HEK293 (cell line): ENCODE data around the gene NEXN.
A peak's percentile ranks its signal among the peaks of the same experiment; 100 is the strongest.

Experiments used
- BCL6B ChIP-seq: fragments of 450-650 bp; formaldehyde crosslinking; IDR thresholded peaks from 2 replicates; pipeline ENCODE4 v1.5.1; 2017; ENCODE audit warnings: missing biosample characterization, missing genetic modification characterization
- ELK4 ChIP-seq: IDR thresholded peaks from 2 replicates; pipeline ENCODE4 v1.6.1; 2011; ENCODE audit warnings: mild to moderate bottlenecking, low read depth, low read length, borderline replicate concordance
- INSM2 ChIP-seq: fragments of 450-650 bp; formaldehyde crosslinking; IDR thresholded peaks from 2 replicates; pipeline ENCODE4 v1.5.1; 2016; ENCODE audit warnings: missing biosample characterization, missing genetic modification characterization
- KLF7 ChIP-seq: fragments of 450-650 bp; formaldehyde crosslinking; IDR thresholded peaks from 2 replicates; pipeline ENCODE4 v1.5.1; 2016; ENCODE audit warnings: missing biosample characterization, missing genetic modification characterization, borderline replicate concordance
- MZF1 ChIP-seq: fragments of 450-650 bp; formaldehyde crosslinking; IDR thresholded peaks from 2 replicates; pipeline ENCODE4 v1.5.1; 2017; ENCODE audit warnings: missing biosample characterization, missing genetic modification characterization, borderline replicate concordance
- PATZ1 ChIP-seq: fragments of 450-650 bp; formaldehyde crosslinking; IDR thresholded peaks from 2 replicates; pipeline ENCODE4 v1.5.1; 2016; ENCODE audit warnings: missing biosample characterization, missing genetic modification characterization
- PRDM1 ChIP-seq: fragments of 450-650 bp; formaldehyde crosslinking; IDR thresholded peaks from 2 replicates; pipeline ENCODE4; 2016; ENCODE audit warnings: missing biosample characterization, missing genetic modification characterization
- ZBTB10 ChIP-seq: fragments of 450-650 bp; formaldehyde crosslinking; IDR thresholded peaks from 2 replicates; pipeline ENCODE4 v1.5.1; 2016; ENCODE audit warnings: missing biosample characterization, missing genetic modification characterization
- ZBTB26 ChIP-seq: fragments of 450-650 bp; formaldehyde crosslinking; optimal IDR thresholded peaks from 2 replicates; pipeline ENCODE3; 2016; ENCODE audit warnings: missing biosample characterization, mild to moderate bottlenecking, missing genetic modification characterization
- ZBTB44 ChIP-seq: fragments of 450-650 bp; IDR thresholded peaks from 2 replicates; pipeline ENCODE4 v1.5.1; 2018; ENCODE audit warnings: missing biosample characterization, mild to moderate bottlenecking, missing genetic modification characterization
- ZBTB7A ChIP-seq: fragments of 450-650 bp; formaldehyde crosslinking; IDR thresholded peaks from 2 replicates; pipeline ENCODE4 v1.5.1; 2016; ENCODE audit warnings: low read depth, missing biosample characterization, missing genetic modification characterization
- ZNF121 ChIP-seq: fragments of 450-650 bp; formaldehyde crosslinking; IDR thresholded peaks from 2 replicates; pipeline ENCODE4 v1.5.1; 2016; ENCODE audit warnings: missing biosample characterization, missing genetic modification characterization
- ZNF133 ChIP-seq: fragments of 450-650 bp; formaldehyde crosslinking; IDR thresholded peaks from 2 replicates; pipeline ENCODE4 v1.5.1; 2016; ENCODE audit warnings: missing biosample characterization, missing genetic modification characterization
- ZNF138 ChIP-seq: fragments of 450-650 bp; formaldehyde crosslinking; IDR thresholded peaks from 2 replicates; pipeline ENCODE4 v1.5.1; 2016; ENCODE audit warnings: missing biosample characterization, missing genetic modification characterization, borderline replicate concordance
- ZNF140 ChIP-seq: fragments of 450-650 bp; formaldehyde crosslinking; IDR thresholded peaks from 2 replicates; pipeline ENCODE4 v1.5.1; 2016; ENCODE audit warnings: missing biosample characterization, missing genetic modification characterization
- ZNF157 ChIP-seq: fragments of 450-650 bp; formaldehyde crosslinking; IDR thresholded peaks from 2 replicates; pipeline ENCODE4 v1.5.1; 2016; ENCODE audit warnings: missing biosample characterization, missing genetic modification characterization
- ZNF18 ChIP-seq: fragments of 450-650 bp; formaldehyde crosslinking; IDR thresholded peaks from 2 replicates; pipeline ENCODE4 v1.5.1; 2016; ENCODE audit warnings: missing biosample characterization, missing genetic modification characterization
- ZNF274 ChIP-seq, 2 experiments: fragments of 200-500 bp in 1 of 2; fragments of 450-650 bp in 1 of 2; sonication (Bioruptor generic) in 1 of 2; formaldehyde crosslinking in 1 of 2; IDR thresholded peaks; 2 replicates each; pipeline versions ENCODE4 v1.5.1 to v1.6.1; 2014 to 2016; ENCODE audit warnings: borderline replicate concordance in 1 of 2, inconsistent platforms in 1 of 2, low read length in 1 of 2, missing biosample characterization in 1 of 2, missing genetic modification characterization in 1 of 2
- ZNF544 ChIP-seq: fragments of 450-650 bp; formaldehyde crosslinking; IDR thresholded peaks from 2 replicates; pipeline ENCODE4 v1.5.0; 2017; ENCODE audit warnings: missing biosample characterization, missing genetic modification characterization
- ZNF776 ChIP-seq: fragments of 450-650 bp; formaldehyde crosslinking; IDR thresholded peaks from 2 replicates; pipeline ENCODE4 v1.5.0; 2017; ENCODE audit warnings: missing biosample characterization, missing genetic modification characterization, borderline replicate concordance
- ZNF843 ChIP-seq: fragments of 450-650 bp; formaldehyde crosslinking; IDR thresholded peaks from 2 replicates; pipeline ENCODE4 v1.5.1; 2016; ENCODE audit warnings: missing biosample characterization, missing genetic modification characterization
- ZSCAN4 ChIP-seq: fragments of 450-650 bp; formaldehyde crosslinking; IDR thresholded peaks from 2 replicates; pipeline ENCODE4 v1.5.1; 2017; ENCODE audit warnings: missing biosample characterization, missing genetic modification characterization

Gene NEXN

GRCh38 chr1:77978969-77979876 is 90.8 kb downstream of the NEXN start, which contains the start of gene FUBP1 (continued):
- no peak for TF ChIP-seq ZNF274 (IDR thresholded peaks at IDR 0.05; ENCODE audit: low read length)
- no peak for TF ChIP-seq ZNF274 (tag by site-specific recombination; IDR thresholded peaks at IDR 0.05; ENCODE audit: borderline replicate concordance)
- no peak for TF ChIP-seq ELK4
- TF ChIP-seq KLF7 (tag by site-specific recombination) = peak; percentile 94
- TF ChIP-seq ZBTB10 = peak; percentile 82
- TF ChIP-seq ZBTB7A (tag by site-specific recombination) = 0 out of 2 replicates have a peak, but pooled peaks have one; percentile 55
- TF ChIP-seq ZNF133 (tag by site-specific recombination) = no peak
- TF ChIP-seq ZNF843 (tag by site-specific recombination) = no peak
- TF ChIP-seq ZBTB44 (tag by site-specific recombination) = no peak
- TF ChIP-seq ZNF18 (tag by site-specific recombination) = 0 out of 2 replicates have a peak, but pooled peaks have one; percentile 47
- TF ChIP-seq ZNF157 = no peak
- TF ChIP-seq ZNF776 (tag by site-specific recombination) = no peak
- TF ChIP-seq INSM2 (tag by site-specific recombination) = peak; percentile 13; the same call in 1 of the 2 replicates
- no peak for TF ChIP-seq ZNF121
- TF ChIP-seq BCL6B (tag by site-specific recombination) = no peak
- peak; percentile 85 for TF ChIP-seq ZBTB26
- no peak for TF ChIP-seq ZSCAN4
- no peak for TF ChIP-seq PRDM1
- no peak for TF ChIP-seq ZNF544 (tag by site-specific recombination)
- peak; percentile 73 for TF ChIP-seq PATZ1 (tag by site-specific recombination)
- TF ChIP-seq MZF1 = no peak
- TF ChIP-seq ZNF138 (tag by site-specific recombination) = no peak
- TF ChIP-seq ZNF140 = no peak
